ENCODE data around the gene LCN1.

LCN1 gene

DNA sequence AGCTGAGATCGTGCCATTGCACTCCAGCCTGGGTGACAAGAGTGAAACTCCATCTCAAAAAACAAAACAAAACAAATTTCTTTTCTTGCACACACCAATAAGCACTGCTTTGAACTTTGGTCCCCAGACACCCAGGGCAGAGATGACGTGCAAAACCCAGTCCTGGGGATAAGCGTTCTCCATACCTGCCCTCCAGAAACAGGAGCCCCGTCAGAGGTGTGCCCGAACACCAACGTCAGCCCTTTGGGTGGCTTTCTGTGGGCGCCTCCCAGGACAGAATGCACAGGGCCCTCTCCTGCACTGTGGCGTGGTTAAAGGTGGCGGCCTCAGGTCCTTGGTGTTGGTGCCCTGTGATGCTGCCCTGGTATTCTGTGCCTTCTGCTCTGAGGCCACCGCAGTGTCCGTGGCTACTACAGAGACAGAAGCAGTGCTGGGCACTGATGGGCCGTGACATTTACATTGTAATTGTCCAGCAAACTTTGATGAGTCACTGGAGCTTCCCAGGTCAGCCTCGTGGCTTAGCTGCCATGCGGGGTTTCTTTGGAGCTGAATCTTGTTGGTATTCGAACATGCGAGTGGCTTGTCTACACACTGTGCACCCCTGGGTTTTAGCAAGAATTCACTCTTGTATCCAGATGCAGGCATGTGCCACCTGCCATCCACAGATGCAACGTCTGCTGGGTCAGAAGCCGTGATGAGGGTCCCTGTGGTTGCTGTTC, 31.9 kb upstream of the LCN1 start:
- DNase-seq, result no peak

DNA sequence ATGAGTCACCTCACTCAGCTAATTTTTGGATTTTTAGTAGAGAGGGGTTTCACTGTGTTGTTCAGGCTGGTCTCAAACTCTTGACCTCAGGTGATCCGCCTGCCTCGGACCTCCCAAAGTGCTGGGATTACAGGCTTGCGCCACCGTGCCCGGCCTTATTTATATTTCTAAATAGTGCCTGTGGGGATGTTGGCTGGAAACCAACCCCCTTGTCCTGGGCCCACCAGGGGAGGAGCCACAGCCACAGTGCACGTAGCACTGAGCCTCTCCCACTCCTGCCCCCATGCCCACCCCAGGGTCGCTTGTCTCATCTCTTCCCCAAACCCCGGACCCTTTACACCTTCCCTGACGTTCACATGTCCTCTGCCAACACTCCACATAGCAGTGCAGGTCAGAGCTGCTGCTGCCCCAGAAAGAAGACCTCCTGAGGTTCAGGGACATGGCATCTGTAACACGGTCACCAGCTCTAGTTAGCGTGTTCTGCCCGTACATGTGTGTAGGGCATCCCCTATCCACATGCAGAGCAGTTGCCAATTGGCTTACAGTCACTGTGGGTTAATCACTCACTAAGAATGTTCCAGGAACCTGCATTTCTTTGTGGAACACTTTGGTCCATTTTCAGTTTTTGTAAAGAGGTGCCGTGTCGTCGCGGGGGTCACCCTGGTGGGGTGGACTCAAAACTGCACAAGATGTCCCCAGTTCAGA, 30.9 kb upstream of the LCN1 start:
- no peak for DNase-seq

DNA sequence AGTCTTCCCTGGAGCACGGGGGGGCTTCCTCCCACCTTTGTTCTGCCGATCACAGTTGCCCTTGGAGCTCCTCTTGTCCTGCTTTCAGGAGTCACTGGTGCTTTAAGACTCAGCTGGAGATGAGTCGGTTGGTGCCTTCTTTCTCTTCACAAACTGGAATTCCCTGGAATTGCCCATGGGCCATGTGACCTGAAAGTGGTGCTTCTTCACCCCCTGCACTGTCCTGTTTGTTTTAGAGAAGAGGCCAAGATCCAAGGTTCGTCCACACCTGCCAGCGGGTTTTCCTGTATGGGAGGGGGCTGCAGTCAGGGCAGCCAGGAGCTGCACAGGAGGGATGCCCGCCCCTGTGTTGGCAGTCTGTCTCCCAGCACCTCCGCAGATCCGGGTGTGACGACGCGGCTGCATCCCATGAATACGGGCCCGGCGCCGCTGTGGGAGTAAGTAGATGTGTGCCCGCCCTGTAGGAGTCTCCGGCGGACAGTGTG, 30.2 kb upstream of the LCN1 start:
- no peak for DNase-seq

DNA sequence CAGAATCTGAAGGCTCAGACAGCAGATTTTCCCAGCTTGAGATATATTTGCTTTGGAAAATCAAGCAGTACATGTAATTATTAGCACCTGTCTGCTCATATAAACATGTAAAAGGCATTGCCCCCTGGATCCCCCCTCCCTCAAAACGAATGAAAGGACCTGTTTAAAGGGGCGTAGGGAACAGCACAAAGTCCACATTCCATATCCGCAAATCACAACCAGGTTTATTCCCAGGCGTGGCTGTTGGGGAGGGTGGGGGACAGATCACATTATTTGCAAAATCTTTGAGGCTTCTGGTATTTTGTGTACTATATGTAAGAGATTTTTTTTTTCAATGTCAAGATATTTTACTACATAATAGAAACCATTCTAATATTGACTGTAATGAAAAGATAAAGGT, 29.5 kb upstream of the LCN1 start:
- no peak for DNase-seq

DNA sequence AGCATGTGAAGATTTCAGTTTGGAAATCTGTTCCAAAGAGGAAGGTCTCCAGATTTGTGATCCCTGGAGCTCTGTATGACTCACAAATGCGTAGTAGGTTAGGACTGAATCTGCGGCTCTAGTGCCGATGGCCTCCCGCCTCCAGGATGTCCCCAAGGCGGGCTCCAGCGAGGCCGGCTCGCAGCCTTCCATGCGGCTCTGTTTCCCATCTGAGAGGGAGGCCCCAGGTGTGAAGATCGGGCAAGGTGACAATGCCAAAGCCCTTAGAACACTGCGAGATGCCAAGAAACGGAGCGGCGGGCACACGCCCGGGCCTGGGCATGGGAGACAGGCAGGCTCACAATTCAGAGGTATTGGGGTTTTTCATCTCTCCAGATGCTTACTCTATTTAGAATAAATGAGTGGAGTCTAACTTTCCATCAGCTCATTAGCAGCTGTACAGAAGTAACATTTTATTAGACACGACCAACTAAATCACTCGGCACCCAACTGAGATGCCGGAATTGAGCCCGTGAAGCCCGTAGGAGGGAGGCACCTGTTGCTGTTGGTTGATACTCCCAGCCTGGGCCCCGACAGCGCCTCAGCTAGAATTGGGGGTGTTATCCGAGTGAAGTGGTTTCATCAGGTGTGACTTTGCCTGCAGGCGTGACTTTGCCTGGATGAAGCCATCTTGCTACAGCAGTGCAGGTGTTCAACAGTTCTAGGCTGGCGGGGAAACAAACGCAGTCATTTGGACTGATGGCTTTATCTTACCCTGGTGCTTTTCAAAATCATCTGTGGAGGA, 28.2 kb upstream of the LCN1 start:
- no peak for DNase-seq

DNA sequence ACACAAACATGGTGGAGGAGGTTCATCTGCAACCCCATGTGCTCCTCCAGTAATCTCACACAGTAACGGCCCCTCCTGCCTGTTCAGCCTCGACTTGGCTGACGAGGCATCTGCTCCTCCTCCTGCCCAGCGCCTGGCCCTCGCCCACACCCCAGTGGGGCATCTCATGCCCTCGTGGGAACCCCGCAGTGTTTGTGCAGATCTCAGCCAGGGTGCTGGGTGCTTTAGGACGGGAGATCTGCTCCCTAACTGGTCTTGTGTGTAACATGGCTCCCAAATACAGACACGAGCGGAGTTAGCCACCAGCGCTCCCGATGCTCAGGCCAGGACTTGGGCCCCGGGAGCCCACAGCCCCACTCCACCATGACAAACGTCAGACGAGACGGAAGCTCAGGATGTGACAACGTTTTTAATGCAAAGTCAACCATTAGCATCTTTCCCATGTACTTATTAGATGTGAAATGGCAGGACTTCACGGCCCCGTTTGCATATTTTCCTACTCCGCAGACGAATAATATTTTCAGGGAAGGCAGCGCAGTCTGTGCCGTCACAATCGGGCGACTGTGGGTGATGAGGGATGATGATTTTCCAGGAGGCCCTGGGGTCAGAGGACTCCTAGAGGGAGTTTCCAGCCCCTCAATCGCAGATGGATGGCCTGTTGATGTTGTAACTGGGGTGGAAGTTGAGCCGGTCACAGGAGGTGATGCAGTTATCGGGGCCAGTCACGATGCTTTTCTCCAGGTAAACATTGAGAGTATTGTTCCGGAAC, 26.3 kb upstream of the LCN1 start:
- no peak for DNase-seq

DNA sequence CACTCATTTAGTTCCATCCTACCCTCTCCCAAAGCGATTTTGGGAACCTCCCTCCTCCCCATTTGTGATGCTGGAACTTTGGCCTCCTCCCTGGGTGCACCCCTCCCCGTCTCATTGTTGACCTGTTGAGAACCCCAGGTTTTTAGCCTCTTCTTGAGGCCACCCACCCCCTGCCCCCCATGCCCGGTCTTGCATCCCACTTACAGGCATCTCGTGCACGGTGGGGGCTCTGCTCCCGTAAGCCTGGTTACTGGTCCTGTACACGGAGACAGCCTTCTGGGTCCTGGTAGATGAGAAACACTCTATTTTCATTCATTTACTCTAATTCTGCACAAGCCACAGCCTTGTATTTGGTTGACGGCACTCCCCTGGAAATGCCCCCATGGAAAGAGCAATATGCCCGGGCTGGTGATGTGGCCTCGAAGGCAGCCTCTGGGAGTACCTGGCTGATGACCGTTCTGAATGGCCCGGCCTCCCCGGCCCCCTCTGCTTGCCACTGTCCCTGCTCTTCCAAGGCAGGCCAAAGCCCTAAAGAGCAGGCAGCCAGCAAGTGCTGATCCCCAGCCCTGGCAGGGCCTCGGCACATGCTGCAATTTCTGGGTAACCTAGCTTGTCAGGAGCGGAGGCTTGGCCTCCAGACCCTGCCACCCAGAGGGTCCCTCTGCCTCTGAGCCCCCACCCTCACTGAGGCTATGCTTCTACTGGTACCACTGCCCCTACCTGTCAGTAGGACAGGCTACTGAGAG, 22.7 kb upstream of the LCN1 start:
- no peak for DNase-seq

DNA sequence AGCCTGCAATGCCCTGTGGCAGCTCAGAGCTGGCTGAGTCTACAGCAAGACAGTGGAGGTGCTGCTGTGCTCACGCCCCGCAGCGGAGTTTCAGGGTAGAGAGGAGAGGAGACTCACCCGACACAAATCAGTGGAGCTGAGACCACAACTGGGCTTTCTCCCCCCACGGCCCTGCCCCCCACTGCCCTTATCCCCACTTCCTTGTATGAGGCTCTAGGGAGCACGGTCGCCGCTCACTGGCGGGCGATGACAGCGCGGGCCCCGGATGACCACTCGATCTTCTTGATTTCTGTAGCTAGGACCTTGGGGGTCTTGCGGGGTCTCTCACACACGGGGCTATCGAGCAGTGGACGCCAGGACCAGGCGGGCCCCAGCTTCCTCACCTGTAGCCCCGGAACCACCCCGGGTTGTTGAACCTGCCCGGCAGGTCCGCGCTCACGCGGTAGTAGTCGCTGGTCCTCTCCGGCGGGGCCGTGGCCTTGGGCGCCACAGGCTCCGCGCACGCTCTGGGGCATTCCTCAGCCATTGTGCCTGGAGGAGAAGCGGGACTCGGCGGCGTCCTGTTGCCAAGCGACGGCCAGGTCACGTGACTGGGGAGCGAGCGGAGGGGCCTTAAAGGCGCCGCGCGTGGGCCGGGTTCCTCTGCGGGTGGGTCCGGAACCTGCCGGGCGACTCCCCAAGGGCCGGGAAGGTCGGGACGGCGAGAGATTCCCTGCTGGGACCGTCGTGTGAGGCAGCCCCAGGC, 21.7 kb upstream of the LCN1 start:
- DNase-seq, result peak; percentile 5

DNA sequence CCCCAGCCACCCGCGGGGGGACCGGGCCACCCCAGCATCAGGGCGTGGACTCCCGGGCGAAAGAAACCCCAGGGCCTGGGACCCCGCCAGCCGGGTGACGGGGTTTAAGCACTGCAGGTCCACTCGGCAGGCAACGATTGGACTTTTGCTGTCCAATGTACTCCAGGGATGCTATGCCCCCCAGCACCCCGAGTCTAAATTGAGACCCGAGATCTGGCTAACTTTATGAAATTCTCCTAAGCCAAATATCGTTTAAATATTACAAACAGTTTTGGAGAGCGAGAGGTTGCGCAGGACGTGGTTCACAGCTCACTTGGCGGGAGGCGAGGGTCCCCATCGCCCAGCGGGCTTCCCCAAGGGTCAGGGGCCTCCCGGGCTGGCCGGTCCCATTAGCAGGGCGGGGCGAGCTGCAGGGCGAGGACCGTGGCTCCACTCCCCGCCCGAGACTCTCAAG, 21.1 kb upstream of the LCN1 start:
- no peak for DNase-seq

DNA sequence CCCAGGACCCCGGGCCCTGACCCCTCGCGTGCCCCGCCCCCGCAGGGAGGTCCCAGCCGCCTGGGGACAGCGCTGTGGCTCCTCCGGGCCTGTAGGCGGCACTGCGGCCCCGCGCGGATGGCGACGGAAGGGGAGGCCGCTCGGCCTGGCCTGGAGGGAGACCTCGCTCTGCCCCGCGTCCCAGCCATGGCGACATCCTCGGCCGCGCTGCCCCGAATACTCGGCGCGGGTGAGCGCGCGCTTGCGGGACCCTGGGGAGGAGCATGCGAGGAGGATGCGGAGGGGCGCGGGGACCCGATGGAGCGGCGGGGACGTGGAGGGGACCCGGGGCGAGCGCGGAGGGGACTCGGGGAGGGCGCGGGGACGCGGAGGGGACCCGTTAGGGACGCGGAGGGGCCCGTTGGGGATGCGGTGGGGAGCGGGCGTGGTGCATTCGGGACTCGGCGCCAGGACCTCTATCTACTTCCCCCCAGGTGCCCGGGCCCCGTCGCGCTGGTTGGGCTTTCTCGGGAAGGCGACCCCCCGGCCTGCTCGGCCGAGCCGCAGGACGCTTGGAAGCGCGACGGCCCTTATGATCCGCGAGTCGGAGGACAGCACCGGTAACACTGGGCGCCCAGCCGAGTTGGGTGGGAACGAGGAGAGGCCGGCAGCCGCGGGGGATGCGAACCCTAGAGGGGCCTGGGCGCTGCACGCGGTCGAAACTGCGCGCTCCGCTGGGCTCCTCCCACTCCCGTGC, 20.5 kb upstream of the LCN1 start, which contains the start of gene MRPS2:
Gene MRPS2 (plus strand): TSS at position 158 of the 736 bp plus-strand sequence. CDS start 29 bp downstream, at position 187.
- DNase-seq, result peak; percentile 17

DNA sequence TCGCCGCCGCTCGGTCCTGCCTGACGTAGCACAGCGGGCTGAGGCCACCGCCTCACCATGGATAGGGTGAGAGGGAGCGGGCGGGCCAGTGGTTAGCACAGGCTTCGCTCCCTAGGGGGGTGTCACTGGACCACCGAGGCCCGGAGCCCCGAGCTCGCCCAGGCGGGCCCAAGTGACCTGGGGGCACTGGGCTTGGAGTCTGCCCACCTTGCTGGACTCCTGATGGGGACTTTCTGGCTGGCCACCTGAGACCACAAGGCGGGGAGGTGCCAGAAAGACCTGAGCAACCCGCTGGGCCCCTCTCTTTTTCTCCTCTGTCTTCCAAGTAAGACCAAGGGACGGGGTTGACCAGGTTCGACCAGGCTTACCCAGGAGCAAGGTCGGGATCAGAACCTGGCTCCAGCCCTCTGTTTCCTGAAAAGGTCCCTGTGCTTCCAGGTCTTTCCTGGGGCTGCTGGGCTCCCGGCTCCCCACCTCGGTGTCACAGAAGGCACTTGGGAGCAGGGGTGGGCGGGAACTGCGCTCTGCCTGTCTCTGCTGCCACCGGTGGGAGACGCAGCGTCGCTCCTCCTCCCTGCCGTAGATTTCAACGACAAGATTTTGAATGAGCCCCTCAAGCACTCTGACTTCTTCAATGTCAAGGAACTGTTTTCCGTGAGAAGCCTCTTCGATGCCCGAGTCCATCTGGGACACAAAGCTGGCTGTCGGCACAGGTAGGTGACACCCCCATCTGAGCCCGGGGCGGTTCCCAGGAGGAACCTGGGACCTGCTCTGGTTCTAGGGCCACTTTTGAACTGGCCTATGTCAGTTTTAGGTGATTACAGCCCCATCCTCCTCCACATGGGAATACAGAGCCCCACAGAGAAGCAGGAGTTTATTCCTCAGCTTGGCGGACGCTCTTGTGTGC, 19.7 kb upstream of the LCN1 start:
- DNase-seq, result no peak

DNA sequence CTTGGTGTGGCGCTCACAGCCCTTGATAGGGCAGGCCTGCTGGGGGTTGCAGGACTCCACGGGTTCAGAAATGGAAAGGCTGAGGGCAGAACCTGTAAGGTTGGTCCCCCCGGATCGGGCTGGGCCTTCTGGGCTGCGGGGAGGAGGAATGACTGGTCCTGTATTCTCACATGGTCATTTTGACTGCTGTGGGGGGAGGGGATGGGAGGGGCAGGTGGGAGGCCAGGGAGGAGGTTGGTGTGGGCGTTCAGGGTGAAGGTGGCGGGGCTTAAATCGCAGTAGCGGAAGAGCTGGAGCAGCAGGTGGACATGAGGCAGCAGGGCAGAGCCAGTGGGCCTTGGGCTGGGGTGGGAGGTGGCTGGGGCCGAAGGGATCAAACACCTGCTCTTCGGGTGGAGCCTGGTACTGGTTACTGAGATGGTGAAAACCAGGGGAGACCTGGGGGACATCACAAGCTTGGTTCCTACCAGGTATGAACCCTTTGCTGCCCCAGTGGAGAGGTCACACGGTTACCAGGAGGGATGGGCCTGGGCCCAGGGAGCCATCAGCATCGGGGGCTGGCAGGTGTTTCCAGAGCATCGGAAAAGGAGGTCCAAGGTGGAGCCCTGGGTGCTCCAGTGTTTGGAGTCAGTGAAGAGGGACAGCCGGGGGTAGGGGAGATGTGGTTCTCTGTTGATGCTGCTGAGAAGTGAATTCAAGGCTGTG, 18.9 kb upstream of the LCN1 start:
- no peak for DNase-seq

DNA sequence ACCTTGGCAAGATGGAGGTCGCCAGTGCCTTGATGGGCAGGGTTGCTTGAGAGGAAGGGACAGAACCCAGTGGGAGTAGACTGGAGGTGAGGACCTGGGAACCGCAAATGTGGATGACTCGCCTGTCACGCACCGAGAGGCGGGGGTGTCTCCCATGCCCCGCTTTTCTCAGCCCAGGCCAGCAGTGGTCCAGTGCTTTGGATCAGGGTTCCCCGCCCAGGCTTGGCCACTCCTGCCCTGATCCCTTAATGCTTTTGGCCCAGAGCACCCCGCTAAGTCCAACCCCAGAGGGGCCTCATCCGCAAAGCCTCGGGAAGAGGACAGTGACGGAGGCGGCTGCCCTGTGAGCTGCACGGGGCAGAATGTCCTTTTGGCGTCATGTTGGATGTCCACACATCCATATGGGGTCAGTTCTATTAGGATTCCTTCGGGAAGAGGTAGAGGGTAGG, 18.3 kb upstream of the LCN1 start:
- DNase-seq, result no peak

DNA sequence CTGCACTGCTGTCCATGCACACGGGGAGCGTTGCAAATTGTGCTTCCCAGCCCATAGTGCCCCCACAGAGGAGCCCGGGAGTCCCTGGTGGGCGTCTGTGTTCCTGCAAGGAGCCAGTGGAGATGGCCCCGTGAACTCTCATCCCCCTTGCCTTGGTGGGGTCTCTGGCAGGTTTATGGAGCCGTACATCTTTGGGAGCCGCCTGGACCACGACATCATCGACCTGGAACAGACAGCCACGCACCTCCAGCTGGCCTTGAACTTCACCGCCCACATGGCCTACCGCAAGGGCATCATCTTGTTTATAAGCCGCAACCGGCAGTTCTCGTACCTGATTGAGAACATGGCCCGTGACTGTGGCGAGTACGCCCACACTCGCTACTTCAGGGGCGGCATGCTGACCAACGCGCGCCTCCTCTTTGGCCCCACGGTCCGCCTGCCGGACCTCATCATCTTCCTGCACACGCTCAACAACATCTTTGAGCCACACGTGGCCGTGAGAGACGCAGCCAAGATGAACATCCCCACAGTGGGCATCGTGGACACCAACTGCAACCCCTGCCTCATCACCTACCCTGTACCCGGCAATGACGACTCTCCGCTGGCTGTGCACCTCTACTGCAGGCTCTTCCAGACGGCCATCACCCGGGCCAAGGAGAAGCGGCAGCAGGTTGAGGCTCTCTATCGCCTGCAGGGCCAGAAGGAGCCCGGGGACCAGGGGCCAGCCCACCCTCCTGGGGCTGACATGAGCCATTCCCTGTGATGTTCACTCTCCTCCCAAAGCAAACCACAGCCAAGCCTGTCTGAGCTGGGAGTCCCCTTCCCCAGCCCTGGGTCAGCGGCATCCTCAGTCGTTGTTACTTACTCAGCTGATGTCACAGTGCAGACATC, 17.6 kb upstream of the LCN1 start:
- DNase-seq, result no peak

DNA sequence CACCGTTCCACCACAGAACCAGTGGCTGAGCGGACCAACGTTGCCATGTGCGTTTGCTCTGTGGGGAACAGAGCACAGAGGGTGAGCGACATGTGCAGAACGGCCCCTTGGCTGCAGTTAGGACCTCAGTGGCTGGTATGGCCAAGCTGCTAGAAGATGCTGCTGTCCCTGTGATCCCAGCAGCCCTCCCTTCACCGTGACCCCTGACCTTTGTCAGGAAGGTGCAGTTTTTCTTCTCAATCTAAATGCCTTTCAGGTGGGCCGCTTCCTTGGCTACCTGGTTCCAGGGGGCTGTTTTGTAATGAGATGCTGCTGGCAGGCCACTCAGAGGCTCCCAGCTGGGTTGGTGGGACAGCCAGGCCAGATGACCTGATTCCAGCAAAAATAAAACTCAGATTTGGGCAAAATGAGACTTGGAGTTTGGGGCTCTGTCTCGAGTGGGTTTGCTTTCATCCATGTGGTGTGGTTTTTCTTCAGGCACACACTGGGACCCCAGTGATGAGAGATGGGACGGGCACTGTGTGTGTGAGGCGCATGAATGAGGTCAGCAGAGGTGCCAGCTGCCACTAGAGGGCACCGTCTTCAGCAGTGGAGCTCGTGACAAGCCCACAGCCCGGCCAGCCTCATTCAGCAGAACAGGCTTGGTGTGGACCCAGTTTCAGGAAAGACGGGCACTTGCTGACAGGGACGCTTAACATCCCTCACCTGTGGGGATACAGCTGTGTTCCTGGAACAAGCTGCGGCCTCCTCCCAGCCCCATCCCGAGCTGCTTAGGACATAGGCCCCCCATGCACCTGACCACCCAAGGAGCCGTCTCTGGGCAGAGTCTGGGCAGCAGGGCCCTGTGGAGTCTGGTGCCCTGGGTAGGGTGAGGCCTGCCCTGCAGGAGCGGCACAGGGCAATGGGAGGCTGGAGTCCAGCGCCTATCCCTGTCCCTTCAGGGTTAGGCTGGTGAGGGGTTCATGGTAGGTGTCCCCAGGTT, 16.7 kb upstream of the LCN1 start:
- DNase-seq, result no peak

All from NCI-H1436 treated with DMSO at 0.1 percent for 48 hours (cell line).